ENCODE data around the gene OS9. TPM values are rescaled to one million over a fixed set of nuclear protein-coding genes. Genes with fewer than 3 reads are reported as not detected.

The OS9 gene
- total RNA-seq, 2 experiments from 2014 or later, result 82.6 to 112 TPM

GRCh38 chr12:57732270-57732669 lies 38.3 kb downstream of the OS9 start:
- peaks cover 63% of the 10 kb centered on the region for H3K36me3 ChIP-seq (ENCODE audit: insufficient read depth, low read length)
- H3K4me2 ChIP-seq (ENCODE audit: low read length), result no peak overlapping the region
- no peaks in the 10 kb centered on the region for H3K79me2 ChIP-seq (ENCODE audit: insufficient read depth, low read depth, low read length)
- H3K27ac ChIP-seq (ENCODE audit: low read depth, low read length, poor library complexity, severe bottlenecking), result no peak overlapping the region
- CTCF ChIA-PET (ENCODE audit: unreplicated experiment), result no interaction called here
- H3K9me2 ChIP-seq (ENCODE audit: insufficient read depth, low read length), result no peaks in the 10 kb centered on the region
- TF ChIP-seq EZH2phosphoT487 (IDR thresholded peaks at IDR 0.05; ENCODE audit: borderline replicate concordance, low read depth, low read length) (no peak), CTCF (conservative IDR thresholded peaks at IDR 0.05; ENCODE audit: low read length) (no peak)
- no peaks in the 10 kb centered on the region for H3K4me1 ChIP-seq (ENCODE audit: insufficient read depth, low read length, poor library complexity, severe bottlenecking)
- H2AFZ ChIP-seq (ENCODE audit: low read length), result no peak overlapping the region
- no TSS peak for BruUV-seq (replicated peaks)
- intact Hi-C loops (cut with micrococcal nuclease; ENCODE audit: unreplicated experiment), result no loop called here
- DNase-seq (ENCODE audit: low spot score), result no peak
- H3K4me3 ChIP-seq (ENCODE audit: low read depth, low read length, poor library complexity, severe bottlenecking), result no peak overlapping the region
- H4K20me1 ChIP-seq (ENCODE audit: insufficient read depth, low read length), result no peaks in the 10 kb centered on the region
- POLR2A ChIA-PET, result interaction anchor here (0.6 kb wide), 1 partner anchor 617 kb away, joined by 3 read pairs; no protein-coding TSS in a partner anchor
- no peaks in the 10 kb centered on the region for H3K9me3 ChIP-seq (ENCODE audit: low read length)

- DNase-seq (ENCODE audit: low spot score), result no peak
- Histone ChIP-seq H3K4me3 (ENCODE audit: low read depth, low read length, poor library complexity, severe bottlenecking) (no peak overlapping the region), H3K27ac (ENCODE audit: low read depth, low read length, poor library complexity, severe bottlenecking) (no peak overlapping the region), H3K36me3 (ENCODE audit: insufficient read depth, low read length) (peaks cover 56% of the 10 kb centered on the region), H3K79me2 (ENCODE audit: insufficient read depth, low read depth, low read length) (no peaks in the 10 kb centered on the region), H3K9me2 (ENCODE audit: insufficient read depth, low read length) (no peaks in the 10 kb centered on the region), H2AFZ (ENCODE audit: low read length) (no peak overlapping the region), H3K4me1 (ENCODE audit: insufficient read depth, low read length, poor library complexity, severe bottlenecking) (no peaks in the 10 kb centered on the region), H3K9me3 (ENCODE audit: low read length) (no peaks in the 10 kb centered on the region), H3K4me2 (ENCODE audit: low read length) (no peak overlapping the region), H4K20me1 (ENCODE audit: insufficient read depth, low read length) (no peaks in the 10 kb centered on the region)
- intact Hi-C loops (cut with micrococcal nuclease; ENCODE audit: unreplicated experiment), result no loop called here
- ChIA-PET POLR2A (interaction anchor here (0.6 kb wide), 2 partner anchors 179 to 618 kb away, joined by 3 read pairs; no protein-coding TSS in a partner anchor), CTCF (ENCODE audit: unreplicated experiment) (no interaction called here)
- no TSS peak for BruUV-seq (replicated peaks)
- no peak for TF ChIP-seq EZH2phosphoT487 (IDR thresholded peaks at IDR 0.05; ENCODE audit: borderline replicate concordance, low read depth, low read length)
- no peak for TF ChIP-seq CTCF (conservative IDR thresholded peaks at IDR 0.05; ENCODE audit: low read length)
Measured at GRCh38 chr12:57732726-57733593, 39.0 kb downstream of the OS9 start.

GRCh38 chr12:57733928-57734327 lies 40.0 kb downstream of the OS9 start:
- Histone ChIP-seq H3K4me3 (ENCODE audit: low read depth, low read length, poor library complexity, severe bottlenecking) (no peak overlapping the region), H3K27ac (ENCODE audit: low read depth, low read length, poor library complexity, severe bottlenecking) (no peak overlapping the region), H3K9me3 (ENCODE audit: low read length) (no peaks in the 10 kb centered on the region), H3K4me1 (ENCODE audit: insufficient read depth, low read length, poor library complexity, severe bottlenecking) (no peaks in the 10 kb centered on the region), H3K9me2 (ENCODE audit: insufficient read depth, low read length) (no peaks in the 10 kb centered on the region), H3K79me2 (ENCODE audit: insufficient read depth, low read depth, low read length) (no peaks in the 10 kb centered on the region), H2AFZ (ENCODE audit: low read length) (no peak overlapping the region), H4K20me1 (ENCODE audit: insufficient read depth, low read length) (no peaks in the 10 kb centered on the region), H3K36me3 (ENCODE audit: insufficient read depth, low read length) (peaks cover 56% of the 10 kb centered on the region), H3K4me2 (ENCODE audit: low read length) (no peak overlapping the region)
- DNase-seq (ENCODE audit: low spot score), result no peak
- intact Hi-C loops (cut with micrococcal nuclease; ENCODE audit: unreplicated experiment), result no loop called here
- no TSS peak for BruUV-seq (replicated peaks)
- CTCF ChIA-PET (ENCODE audit: unreplicated experiment), result no interaction called here
- POLR2A ChIA-PET, result interaction anchor here (0.6 kb wide), 1 partner anchor 333 kb away, joined by 3 read pairs; no protein-coding TSS in a partner anchor
- TF ChIP-seq CTCF (conservative IDR thresholded peaks at IDR 0.05; ENCODE audit: low read length) (no peak), EZH2phosphoT487 (IDR thresholded peaks at IDR 0.05; ENCODE audit: borderline replicate concordance, low read depth, low read length) (no peak)

All from OCI-LY7 (cell line).